T-helper 1 cell treated with Interleukin-12 subunit alpha and Interleukin-12 subunit beta and Interleukin-4 antibody, amounts not matched to agents 30 ng/mL and 1 ng/mL, for 36 hours (primary cell): ENCODE measurements around the gene COL5A1. TPM values are rescaled to one million over a fixed set of nuclear protein-coding genes. Genes with fewer than 3 reads are reported as not detected.
"Not testable (repeated sequence)": the region's sequence is repeated elsewhere in the genome, so short reads cannot be mapped to it uniquely, and the experiment has no call there.

Source experiments
- intact Hi-C: fragments of 100-400 bp; cut with micrococcal nuclease; formaldehyde crosslinking; loops from one replicate; pipeline ENCODE4 v1.15.1; 2024
- total RNA-seq: library from RNA; stranded (reverse); gene quantifications from 2 replicates; pipeline ENCODE4 v1.2.3, GENCODE V29; 2022

Gene COL5A1
- total RNA-seq, 1 donor from 2014 or later = 0.02 TPM

- intact Hi-C loops = loop anchor here (10.0 kb wide), 1 partner anchor 654 kb away; no protein-coding TSS in a partner anchor
Observed at GRCh38 chr9:134690946-134691694, 49.5 kb downstream of the COL5A1 start.

- intact Hi-C loops = loop anchor here (10.0 kb wide), 1 partner anchor 653 kb away; no protein-coding TSS in a partner anchor
Observed at GRCh38 chr9:134691695-134692572, 50.3 kb downstream of the COL5A1 start.

- intact Hi-C loops = loop anchor here (10.0 kb wide), 1 partner anchor 652 kb away; no protein-coding TSS in a partner anchor
Observed at GRCh38 chr9:134692573-134692860, 50.9 kb downstream of the COL5A1 start.

GRCh38 chr9:134693011-134693410 is 51.4 kb downstream of the COL5A1 start:
- intact Hi-C loops = loop anchor here (10.0 kb wide), 1 partner anchor 652 kb away; no protein-coding TSS in a partner anchor

- intact Hi-C loops = loop anchor here (10.0 kb wide), 1 partner anchor 651 kb away; no protein-coding TSS in a partner anchor
Observed at GRCh38 chr9:134693641-134694367, 52.2 kb downstream of the COL5A1 start.

- intact Hi-C loops = loop anchor here (10.0 kb wide), 1 partner anchor 650 kb away; no protein-coding TSS in a partner anchor
Observed at GRCh38 chr9:134694368-134694665, 52.7 kb downstream of the COL5A1 start.

- intact Hi-C loops = loop anchor here (10.0 kb wide), 1 partner anchor 650 kb away; no protein-coding TSS in a partner anchor
Observed at GRCh38 chr9:134694714-134695113, 53.1 kb downstream of the COL5A1 start.

- intact Hi-C loops = loop anchor here (10.0 kb wide), 1 partner anchor 650 kb away; no protein-coding TSS in a partner anchor
Observed at GRCh38 chr9:134695144-134695543, 53.5 kb downstream of the COL5A1 start.

- intact Hi-C loops = loop anchor here (10.0 kb wide), 1 partner anchor 648 kb away; no protein-coding TSS in a partner anchor
Observed at GRCh38 chr9:134696433-134696832, 54.8 kb downstream of the COL5A1 start.

GRCh38 chr9:134698111-134698510 is 56.5 kb downstream of the COL5A1 start:
- intact Hi-C loops = loop anchor here (2.0 to 10.0 kb wide), 3 partner anchors 41 to 715 kb away; no protein-coding TSS in a partner anchor

- intact Hi-C loops = loop anchor here (2.0 to 10.0 kb wide), 3 partner anchors 40 to 714 kb away; no protein-coding TSS in a partner anchor
Observed at GRCh38 chr9:134698587-134699342, 57.2 kb downstream of the COL5A1 start.

GRCh38 chr9:134699343-134699740 is 57.7 kb downstream of the COL5A1 start:
- intact Hi-C loops = loop anchor here (2.0 to 10.0 kb wide), 3 partner anchors 39 to 713 kb away; no protein-coding TSS in a partner anchor

GRCh38 chr9:134700636-134701350 is 59.2 kb downstream of the COL5A1 start:
- intact Hi-C loops = no loop called here

- intact Hi-C loops = no loop called here
Observed at GRCh38 chr9:134701581-134702259, 60.1 kb downstream of the COL5A1 start.

GRCh38 chr9:134702291-134702690 is 60.7 kb downstream of the COL5A1 start:
- intact Hi-C loops = no loop called here

GRCh38 chr9:134703730-134704114 is 62.1 kb downstream of the COL5A1 start:
- intact Hi-C loops = not testable (repeated sequence)

- intact Hi-C loops = no loop called here
Observed at GRCh38 chr9:134704498-134704897, 62.9 kb downstream of the COL5A1 start.

- intact Hi-C loops = no loop called here
Observed at GRCh38 chr9:134705786-134706185, 64.2 kb downstream of the COL5A1 start.

- intact Hi-C loops = no loop called here
Observed at GRCh38 chr9:134706522-134706921, 64.9 kb downstream of the COL5A1 start.
